COLO668 (cell line): ENCODE results near the gene SEMA4C.

Source experiments
- DNase-seq: peaks from one replicate; lab custom pipeline; 2025; ENCODE audit not compliant: unreplicated experiment; lab: John Stamatoyannopoulos, UW

The SEMA4C gene

GRCh38 chr2:96869822-96870625 lies at the start of gene SEMA4C:
TSS of gene SEMA4C (minus strand) at chr2:96870080. CDS start at chr2:96867886, 2,194 bp downstream.
- DNase-seq: peak; percentile 67

- no peak for DNase-seq
Observed at GRCh38 chr2:96918754-96919550, 49.1 kb upstream of the SEMA4C start.

- DNase-seq: no peak
Observed at GRCh38 chr2:96918092-96918753, 48.3 kb upstream of the SEMA4C start.

GRCh38 chr2:96916646-96917543 lies 47.0 kb upstream of the SEMA4C start:
- no peak for DNase-seq

GRCh38 chr2:96916156-96916630 lies 46.3 kb upstream of the SEMA4C start:
- DNase-seq: no peak

GRCh38 chr2:96914332-96914731 lies 44.5 kb upstream of the SEMA4C start:
- DNase-seq: no peak

GRCh38 chr2:96913398-96914202 lies 43.7 kb upstream of the SEMA4C start:
- DNase-seq: no peak

GRCh38 chr2:96913117-96913397 lies 43.2 kb upstream of the SEMA4C start:
- DNase-seq: no peak

GRCh38 chr2:96912346-96913116 lies 42.7 kb upstream of the SEMA4C start:
- no peak for DNase-seq

- DNase-seq: no peak
Observed at GRCh38 chr2:96909611-96910021, 39.7 kb upstream of the SEMA4C start.

- no peak for DNase-seq
Observed at GRCh38 chr2:96907115-96908041, 37.5 kb upstream of the SEMA4C start.

GRCh38 chr2:96906729-96907114 lies 36.8 kb upstream of the SEMA4C start:
- no peak for DNase-seq

GRCh38 chr2:96903815-96904214 lies 33.9 kb upstream of the SEMA4C start:
- DNase-seq: no peak

- no peak for DNase-seq
Observed at GRCh38 chr2:96903318-96903717, 33.4 kb upstream of the SEMA4C start.

GRCh38 chr2:96900237-96900636 lies 30.4 kb upstream of the SEMA4C start:
- no peak for DNase-seq

- no peak for DNase-seq
Observed at GRCh38 chr2:96899413-96899741, 29.5 kb upstream of the SEMA4C start.

- no peak for DNase-seq
Observed at GRCh38 chr2:96898641-96899412, 28.9 kb upstream of the SEMA4C start.

GRCh38 chr2:96898135-96898505 lies 28.2 kb upstream of the SEMA4C start:
- no peak for DNase-seq
